ENCODE results near the gene FLT3. TPM values are rescaled to one million over a fixed set of nuclear protein-coding genes. Genes with fewer than 3 reads are reported as not detected.

FLT3 gene
- polyA plus RNA-seq, 3 donors: 2.1 to 5.3 (median 3.7) TPM

- Histone ChIP-seq H4K20me1 (ENCODE audit: insufficient read depth, low read length) (peaks cover 64% of the 10 kb centered on the region), H3K9ac (ENCODE audit: insufficient read depth, low read length, poor library complexity, severe bottlenecking) (peak overlapping the region; percentile 99), H3K4me3 (replicated peaks in 1 of 3; ENCODE audit: low read depth in 2 of 3, low read length in 3 of 3) (peak overlapping the region; percentile 69 to 91 (median 86)), H3K27me3 (ENCODE audit: control insufficient read depth in 2 of 2, insufficient read depth in 2 of 2, low read length in 2 of 2) (no peaks in the 10 kb centered on the region), H3K4me1 (ENCODE audit: control insufficient read depth in 1 of 2, insufficient read depth in 2 of 2, low read length in 2 of 2) (peaks cover 36 to 47% of the 10 kb centered on the region in 2 donors), H2AFZ (ENCODE audit: insufficient read depth, low read depth, low read length, poor library complexity, severe bottlenecking) (peak overlapping the region; percentile 47), H3K9me3 (replicated peaks in 1 of 2; ENCODE audit: control insufficient read depth in 1 of 2, insufficient read depth in 1 of 2, low read length in 2 of 2) (no peaks in the 10 kb centered on the region), H3K79me2 (ENCODE audit: insufficient read depth, low read length) (peaks cover 96% of the 10 kb centered on the region), H3K36me3 (replicated peaks in 1 of 2; ENCODE audit: control insufficient read depth in 1 of 2, insufficient read depth in 2 of 2, low read length in 2 of 2) (no peaks in the 10 kb centered on the region), H3K27ac (ENCODE audit: low read depth in 1 of 2, low read length in 2 of 2) (peak overlapping the region in 1 of 2 donors; percentile 93), H3K4me2 (replicated peaks; ENCODE audit: extremely low read depth, low read length, poor library complexity, severe bottlenecking) (peak overlapping the region; percentile 81)
- peak in 1 of 3 donors; percentile 29 for DNase-seq
- peaks cover 5 to 8% of the 10 kb centered on the region in 2 donors for H3K36me3 Mint-ChIP-seq
- H3K9me3 Mint-ChIP-seq: no peaks in the 10 kb centered on the region
- TF ChIP-seq, protein P1, sequence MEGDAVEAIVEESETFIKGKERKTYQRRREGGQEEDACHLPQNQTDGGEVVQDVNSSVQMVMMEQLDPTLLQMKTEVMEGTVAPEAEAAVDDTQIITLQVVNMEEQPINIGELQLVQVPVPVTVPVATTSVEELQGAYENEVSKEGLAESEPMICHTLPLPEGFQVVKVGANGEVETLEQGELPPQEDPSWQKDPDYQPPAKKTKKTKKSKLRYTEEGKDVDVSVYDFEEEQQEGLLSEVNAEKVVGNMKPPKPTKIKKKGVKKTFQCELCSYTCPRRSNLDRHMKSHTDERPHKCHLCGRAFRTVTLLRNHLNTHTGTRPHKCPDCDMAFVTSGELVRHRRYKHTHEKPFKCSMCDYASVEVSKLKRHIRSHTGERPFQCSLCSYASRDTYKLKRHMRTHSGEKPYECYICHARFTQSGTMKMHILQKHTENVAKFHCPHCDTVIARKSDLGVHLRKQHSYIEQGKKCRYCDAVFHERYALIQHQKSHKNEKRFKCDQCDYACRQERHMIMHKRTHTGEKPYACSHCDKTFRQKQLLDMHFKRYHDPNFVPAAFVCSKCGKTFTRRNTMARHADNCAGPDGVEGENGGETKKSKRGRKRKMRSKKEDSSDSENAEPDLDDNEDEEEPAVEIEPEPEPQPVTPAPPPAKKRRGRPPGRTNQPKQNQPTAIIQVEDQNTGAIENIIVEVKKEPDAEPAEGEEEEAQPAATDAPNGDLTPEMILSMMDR (IDR thresholded peaks at IDR 0.05): no peak
- H3K27ac Mint-ChIP-seq: peak overlapping the region in 6 of 7 donors; percentile 82 to 95 (median 89)
- intact Hi-C loops (cut with micrococcal nuclease): no loop called here
- WGBS (ENCODE audit: insufficient coverage): no CpG with 5 or more reads among the region's 10 CpGs
- H3K4me3 Mint-ChIP-seq: peak overlapping the region; percentile 86 to 97
- peaks cover 0 to 1% (median 0%) of the 10 kb centered on the region in 3 donors for H3K27me3 Mint-ChIP-seq (ENCODE audit: low read depth in 3 of 3)
- peaks cover 60% of the 10 kb centered on the region for H3K4me1 Mint-ChIP-seq
Measured at GRCh38 chr13:28140433-28141125, 40.2 kb upstream of the FLT3 start.

- H4K20me1 ChIP-seq (ENCODE audit: insufficient read depth, low read length): peaks cover 48% of the 10 kb centered on the region
- peaks cover 0 to 1% (median 0%) of the 10 kb centered on the region in 3 donors for H3K27me3 Mint-ChIP-seq (ENCODE audit: low read depth in 3 of 3)
- no peaks in the 10 kb centered on the region for H3K27me3 ChIP-seq (ENCODE audit: control insufficient read depth in 2 of 2, insufficient read depth in 2 of 2, low read length in 2 of 2)
- H3K4me2 ChIP-seq (replicated peaks; ENCODE audit: extremely low read depth, low read length, poor library complexity, severe bottlenecking): peak overlapping the region; percentile 81
- H2AFZ ChIP-seq (ENCODE audit: insufficient read depth, low read depth, low read length, poor library complexity, severe bottlenecking): peak overlapping the region; percentile 69
- peak overlapping the region; percentile 82 to 99 (median 89) for H3K27ac Mint-ChIP-seq
- H3K9me3 ChIP-seq (replicated peaks in 1 of 2; ENCODE audit: control insufficient read depth in 1 of 2, insufficient read depth in 1 of 2, low read length in 2 of 2): no peaks in the 10 kb centered on the region
- peaks cover 79% of the 10 kb centered on the region for H3K79me2 ChIP-seq (ENCODE audit: insufficient read depth, low read length)
- H3K36me3 ChIP-seq (replicated peaks in 1 of 2; ENCODE audit: control insufficient read depth in 1 of 2, insufficient read depth in 2 of 2, low read length in 2 of 2): no peaks in the 10 kb centered on the region
- H3K9me3 Mint-ChIP-seq: no peaks in the 10 kb centered on the region
- peak overlapping the region; percentile 69 to 91 (median 86) for H3K4me3 ChIP-seq (replicated peaks in 1 of 3; ENCODE audit: low read depth in 2 of 3, low read length in 3 of 3)
- 0% methylated on average over 40 of the region's 60 CpGs for WGBS (ENCODE audit: insufficient coverage)
- H3K4me3 Mint-ChIP-seq: peak overlapping the region; percentile 86 to 97
- H3K4me1 ChIP-seq (ENCODE audit: control insufficient read depth in 1 of 2, insufficient read depth in 2 of 2, low read length in 2 of 2): peaks cover 34 to 47% of the 10 kb centered on the region in 2 donors
- TF ChIP-seq, protein P1 (IDR thresholded peaks at IDR 0.05): no peak
- peaks cover 0 to 3% of the 10 kb centered on the region in 2 donors for H3K36me3 Mint-ChIP-seq
- DNase-seq: peak; percentile 75 to 90 (median 88)
- intact Hi-C loops (cut with micrococcal nuclease): loop anchor here (5.0 to 10.0 kb wide), 2 partner anchors 92 to 104 kb away; no protein-coding TSS in a partner anchor
- peaks cover 55% of the 10 kb centered on the region for H3K4me1 Mint-ChIP-seq
- peak overlapping the region; percentile 99 for H3K9ac ChIP-seq (ENCODE audit: insufficient read depth, low read length, poor library complexity, severe bottlenecking)
- peak overlapping the region; percentile 92 to 93 for H3K27ac ChIP-seq (ENCODE audit: low read depth in 1 of 2, low read length in 2 of 2)
Measured at GRCh38 chr13:28138756-28139470, 38.5 kb upstream of the FLT3 start.
